ENCODE data around the gene TMEM52.

Gene TMEM52

DNA sequence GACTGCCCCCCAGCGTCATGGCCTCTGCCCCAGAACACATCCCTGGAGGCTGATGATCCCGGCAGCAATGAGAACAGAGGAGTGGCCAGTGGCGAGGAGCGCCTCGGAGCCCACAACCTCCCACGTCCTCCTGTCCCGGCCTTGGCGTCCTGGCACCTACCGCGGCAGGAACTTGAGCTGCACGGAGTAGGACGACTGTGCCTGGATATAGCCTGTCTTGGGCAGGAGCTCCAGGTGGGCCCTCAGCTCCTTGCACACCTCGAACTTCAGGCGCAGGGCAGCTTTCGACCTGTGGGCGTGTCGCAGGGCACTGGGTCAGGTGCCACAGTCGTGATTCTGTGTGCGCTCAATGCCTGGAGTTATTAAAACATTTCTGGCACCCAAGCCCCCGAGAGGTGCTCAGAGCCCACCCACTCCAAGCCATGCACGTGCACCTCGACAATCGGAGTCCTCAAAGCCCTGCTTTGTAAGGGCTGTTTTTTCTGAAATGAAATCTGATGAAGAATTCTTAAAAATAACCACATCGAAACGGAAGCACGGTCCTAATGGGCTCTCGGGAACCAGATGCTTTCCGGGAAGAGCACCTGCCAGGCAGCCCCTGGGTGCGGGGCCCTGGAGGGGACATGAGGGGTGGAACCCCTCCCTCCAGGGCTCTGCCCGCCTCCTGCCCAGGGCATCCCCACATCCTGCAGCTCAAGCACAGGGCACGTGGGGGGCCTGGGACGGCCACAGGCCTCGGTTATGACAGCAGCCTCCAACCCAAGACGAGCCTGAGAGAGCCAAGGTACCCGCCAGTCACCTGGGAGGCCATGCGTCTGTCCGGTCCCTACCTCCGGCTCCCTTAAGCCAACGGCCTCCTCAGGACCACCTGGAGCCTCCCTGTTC lies 23.0 kb upstream of the TMEM52 start:
- TF ChIP-seq, protein P1, sequence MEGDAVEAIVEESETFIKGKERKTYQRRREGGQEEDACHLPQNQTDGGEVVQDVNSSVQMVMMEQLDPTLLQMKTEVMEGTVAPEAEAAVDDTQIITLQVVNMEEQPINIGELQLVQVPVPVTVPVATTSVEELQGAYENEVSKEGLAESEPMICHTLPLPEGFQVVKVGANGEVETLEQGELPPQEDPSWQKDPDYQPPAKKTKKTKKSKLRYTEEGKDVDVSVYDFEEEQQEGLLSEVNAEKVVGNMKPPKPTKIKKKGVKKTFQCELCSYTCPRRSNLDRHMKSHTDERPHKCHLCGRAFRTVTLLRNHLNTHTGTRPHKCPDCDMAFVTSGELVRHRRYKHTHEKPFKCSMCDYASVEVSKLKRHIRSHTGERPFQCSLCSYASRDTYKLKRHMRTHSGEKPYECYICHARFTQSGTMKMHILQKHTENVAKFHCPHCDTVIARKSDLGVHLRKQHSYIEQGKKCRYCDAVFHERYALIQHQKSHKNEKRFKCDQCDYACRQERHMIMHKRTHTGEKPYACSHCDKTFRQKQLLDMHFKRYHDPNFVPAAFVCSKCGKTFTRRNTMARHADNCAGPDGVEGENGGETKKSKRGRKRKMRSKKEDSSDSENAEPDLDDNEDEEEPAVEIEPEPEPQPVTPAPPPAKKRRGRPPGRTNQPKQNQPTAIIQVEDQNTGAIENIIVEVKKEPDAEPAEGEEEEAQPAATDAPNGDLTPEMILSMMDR (conservative IDR thresholded peaks at IDR 0.05; ENCODE audit: low read depth, low read length): no peak
- no peak overlapping the region for H3K4me3 ChIP-seq (ENCODE audit: low read length)

DNA sequence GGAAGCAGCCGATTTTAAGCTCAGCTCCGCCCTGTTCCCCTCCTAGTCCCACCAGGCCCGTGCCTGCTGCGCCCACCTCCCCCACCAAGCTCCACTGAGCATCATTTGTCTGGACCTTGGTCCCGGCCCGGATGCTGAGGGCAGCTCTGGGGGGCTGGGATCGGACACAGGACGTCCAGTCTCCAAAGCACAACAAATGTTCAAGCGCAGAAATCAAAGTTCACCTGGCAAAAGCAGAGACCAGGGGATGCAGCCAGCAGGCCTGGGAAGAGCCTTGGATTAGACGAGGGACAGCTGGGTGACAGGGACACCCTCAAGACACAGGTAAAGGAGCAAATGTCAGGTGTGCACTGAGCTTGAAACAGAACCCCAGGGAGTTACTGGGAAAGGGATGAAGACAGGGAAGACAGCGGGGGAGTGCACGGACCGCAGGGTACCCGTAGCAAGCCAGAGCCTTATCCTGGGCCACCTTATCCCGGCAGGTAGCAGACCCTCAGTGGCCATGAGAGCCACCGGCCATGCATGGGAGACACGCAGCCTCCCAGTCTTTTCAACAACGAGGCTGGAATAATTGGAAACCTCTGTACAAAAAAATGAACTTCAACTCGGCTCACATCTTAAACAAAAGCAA lies 22.2 kb upstream of the TMEM52 start:
- no peak overlapping the region for H3K4me3 ChIP-seq (ENCODE audit: low read length)
- DNase-seq (ENCODE audit: low read depth): no peak

More for the DNA sequence above, 23.0 kb upstream of the TMEM52 start:
- DNase-seq (ENCODE audit: low read depth): no peak

DNA sequence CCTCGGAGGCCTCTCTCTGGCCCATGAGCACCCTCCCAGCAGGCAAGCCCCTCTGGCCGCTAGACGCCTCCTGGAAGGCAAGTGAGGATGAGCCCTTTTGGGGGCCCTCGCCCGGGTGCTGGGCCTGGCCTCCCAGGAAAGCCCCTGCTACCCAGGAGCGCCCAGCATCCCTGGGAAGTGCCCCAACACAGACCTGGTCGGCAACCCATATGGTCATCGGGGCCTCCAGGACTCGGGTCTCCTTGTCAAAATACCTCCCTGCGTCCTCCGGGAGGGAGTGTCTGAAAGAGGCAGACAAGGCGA lies 21.0 kb upstream of the TMEM52 start:
- H3K4me3 ChIP-seq (ENCODE audit: low read length): no peak overlapping the region
- TF ChIP-seq, protein P1 (conservative IDR thresholded peaks at IDR 0.05; ENCODE audit: low read depth, low read length): no peak
- no peak for DNase-seq (ENCODE audit: low read depth)

More for the DNA sequence above, 22.2 kb upstream of the TMEM52 start:
- TF ChIP-seq, protein P1 (conservative IDR thresholded peaks at IDR 0.05; ENCODE audit: low read depth, low read length): no peak

DNA sequence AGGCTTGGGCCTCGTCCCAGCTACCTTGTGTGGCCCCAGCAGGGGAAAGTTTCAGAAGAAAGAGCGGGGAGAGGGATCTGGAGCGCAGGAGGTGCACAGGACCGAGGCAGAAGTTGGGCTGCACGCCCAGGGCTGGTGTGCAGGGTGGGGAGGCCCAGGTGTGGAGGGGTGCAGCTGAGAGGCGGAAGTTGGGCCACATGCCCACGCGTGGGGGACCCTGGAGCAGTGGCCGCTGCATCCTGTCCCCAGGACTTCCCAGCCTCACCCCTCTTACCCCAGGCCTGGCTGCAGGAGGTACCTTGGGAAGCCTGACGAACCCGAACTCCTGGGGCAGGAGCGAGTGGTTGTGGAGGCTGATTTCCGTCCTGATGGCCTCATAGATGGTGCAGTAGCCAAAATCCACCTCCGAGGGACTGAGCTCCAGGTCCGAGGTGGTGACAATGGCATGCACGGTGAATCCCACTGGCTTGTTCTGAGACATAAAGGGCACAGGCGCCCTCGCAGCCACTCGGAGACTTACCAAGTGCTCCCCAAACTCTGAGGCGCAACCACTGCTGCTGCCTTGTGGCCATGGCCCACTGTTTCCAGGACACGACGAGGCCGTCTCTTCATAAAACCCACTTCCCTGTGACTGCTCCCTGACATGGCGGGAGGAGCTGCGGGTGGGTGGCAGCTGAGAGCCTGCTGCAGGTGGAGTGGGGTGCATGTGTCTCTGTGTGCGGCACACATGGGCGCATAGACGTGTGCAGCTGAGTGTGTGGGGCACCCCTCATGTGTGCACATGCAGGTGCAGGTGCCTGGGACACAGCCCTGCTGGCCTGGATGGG lies 20.4 kb upstream of the TMEM52 start:
- TF ChIP-seq, protein P1 (conservative IDR thresholded peaks at IDR 0.05; ENCODE audit: low read depth, low read length): no peak
- no peak overlapping the region for H3K4me3 ChIP-seq (ENCODE audit: low read length)
- no peak for DNase-seq (ENCODE audit: low read depth)

DNA sequence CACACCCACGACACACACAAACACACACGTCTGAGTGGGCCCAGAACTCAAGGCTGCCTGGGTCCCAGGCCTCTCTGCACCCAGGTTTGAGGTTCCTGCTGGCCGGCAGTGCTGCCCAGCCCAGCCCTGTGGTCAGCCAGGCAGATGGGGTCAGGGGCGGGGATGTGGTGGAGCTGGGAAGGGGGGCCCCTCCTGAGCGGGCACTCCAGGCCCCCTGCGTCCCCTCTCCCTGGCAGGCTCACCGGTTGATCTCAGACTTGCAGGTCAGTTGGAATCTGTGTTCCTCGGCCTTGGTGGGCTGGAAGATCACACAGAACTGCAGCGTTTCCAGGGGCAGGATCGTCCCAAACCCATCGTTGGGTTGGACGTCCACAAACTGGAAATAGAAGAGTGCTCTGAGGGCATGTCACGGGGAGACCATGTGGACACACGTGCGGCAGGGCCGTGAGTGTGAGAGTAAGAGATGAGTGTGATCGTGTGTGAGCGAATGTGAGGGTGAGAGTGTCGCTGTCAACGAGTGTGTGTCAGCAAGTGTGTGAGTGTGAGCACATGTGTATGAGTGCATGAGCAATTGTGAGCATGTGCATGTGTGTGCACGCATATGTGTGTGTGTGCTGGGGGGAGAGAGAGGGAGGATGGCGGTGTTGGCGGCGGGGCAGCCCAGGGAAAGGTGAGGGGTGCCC lies 19.7 kb upstream of the TMEM52 start:
- no peak for DNase-seq (ENCODE audit: low read depth)
- TF ChIP-seq, protein P1 (conservative IDR thresholded peaks at IDR 0.05; ENCODE audit: low read depth, low read length): no peak
- no peak overlapping the region for H3K4me3 ChIP-seq (ENCODE audit: low read length)

DNA sequence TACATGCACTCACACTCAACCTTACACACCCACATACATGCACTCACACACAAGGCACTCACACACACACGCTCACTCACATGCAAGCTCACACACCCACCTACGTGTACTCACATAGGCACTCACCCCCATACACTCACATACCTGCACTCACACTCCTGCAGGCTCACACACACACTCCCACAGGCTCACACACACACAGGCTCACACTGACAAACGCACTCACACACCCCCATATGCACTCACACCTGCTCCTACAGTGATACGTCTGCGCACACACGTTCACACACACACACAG lies 19.1 kb upstream of the TMEM52 start:
- DNase-seq (ENCODE audit: low read depth): no peak
- TF ChIP-seq, protein P1 (conservative IDR thresholded peaks at IDR 0.05; ENCODE audit: low read depth, low read length): no peak
- H3K4me3 ChIP-seq (ENCODE audit: low read length): no peak overlapping the region

All from retinal pigment epithelial cell (primary cell).